MCF 10A (cell line): ENCODE results near the gene CRADD. TPM values are rescaled to one million over a fixed set of nuclear protein-coding genes. Genes with fewer than 3 reads are reported as not detected.

ENCODE experiments used
- BruUV-seq: library from RNA; stranded (reverse); fragments of 400-500 nt; replicated peaks from 2 replicates; lab custom pipeline; 2021; lab: Mats Ljungman, UMichigan
- CTCF ChIA-PET: fragments of 300-600 bp; sonication (Branson Sonifier 250); formaldehyde crosslinking; extraction: SDS; loops from one replicate; lab custom pipeline; 2021; ENCODE audit warnings: antibody characterized with exemption, inconsistent platforms; lab: Yijun Ruan, JAX
- POLR2A ChIA-PET: fragments of 300-600, 350-650 bp; sonication (Branson Sonifier 250); formaldehyde crosslinking; extraction: SDS; loops from one replicate; lab custom pipeline; 2020; ENCODE audit warnings: antibody characterized with exemption, inconsistent platforms; lab: Yijun Ruan, JAX
- DNase-seq: peaks from one replicate; pipeline ENCODE4 v3.0.0-alpha.2; 2018; ENCODE audit not compliant: unreplicated experiment
- H3K27ac Mint-ChIP-seq: one replicate; pipeline ENCODE4 v1.8.0; 2022; ENCODE audit warnings: mild to moderate bottlenecking, low read depth, mixed read lengths; ENCODE audit not compliant: unreplicated experiment
- H3K27me3 Mint-ChIP-seq: one replicate; pipeline ENCODE4 v1.8.0; 2022; ENCODE audit warnings: mixed read lengths; ENCODE audit not compliant: insufficient read depth, unreplicated experiment
- H3K36me3 Mint-ChIP-seq: one replicate; pipeline ENCODE4 v1.8.0; 2022; ENCODE audit warnings: mild to moderate bottlenecking, moderate library complexity, mixed read lengths; ENCODE audit not compliant: insufficient read depth, unreplicated experiment
- H3K4me1 Mint-ChIP-seq: one replicate; pipeline ENCODE4 v1.8.0; 2022; ENCODE audit warnings: mixed read lengths; ENCODE audit not compliant: insufficient read depth, unreplicated experiment
- H3K4me3 Mint-ChIP-seq: one replicate; pipeline ENCODE4 v1.8.0; 2022; ENCODE audit warnings: mild to moderate bottlenecking, moderate library complexity, mixed read lengths; ENCODE audit not compliant: unreplicated experiment
- H3K9me3 Mint-ChIP-seq: one replicate; pipeline ENCODE4 v1.8.0; 2022; ENCODE audit warnings: mixed read lengths; ENCODE audit not compliant: unreplicated experiment
- intact Hi-C: fragments of 100-400 bp; cut with micrococcal nuclease; formaldehyde crosslinking; loops from 2 replicates; pipeline ENCODE4 v1.14.1; 2022
- total RNA-seq: library from RNA; stranded (reverse); gene quantifications from 2 replicates; pipeline ENCODE4 v1.2.3, GENCODE V29; 2022
- TF ChIP-seq, protein P1 (sequence below): fragments of 200-600 bp; IDR thresholded peaks from one replicate; pipeline ENCODE4 v1.8.0; 2022; ENCODE audit warnings: antibody characterized with exemption, mild to moderate bottlenecking; ENCODE audit not compliant: unreplicated experiment

The CRADD gene
- total RNA-seq, 1 experiment from 2014 or later: 15.4 TPM

DNA sequence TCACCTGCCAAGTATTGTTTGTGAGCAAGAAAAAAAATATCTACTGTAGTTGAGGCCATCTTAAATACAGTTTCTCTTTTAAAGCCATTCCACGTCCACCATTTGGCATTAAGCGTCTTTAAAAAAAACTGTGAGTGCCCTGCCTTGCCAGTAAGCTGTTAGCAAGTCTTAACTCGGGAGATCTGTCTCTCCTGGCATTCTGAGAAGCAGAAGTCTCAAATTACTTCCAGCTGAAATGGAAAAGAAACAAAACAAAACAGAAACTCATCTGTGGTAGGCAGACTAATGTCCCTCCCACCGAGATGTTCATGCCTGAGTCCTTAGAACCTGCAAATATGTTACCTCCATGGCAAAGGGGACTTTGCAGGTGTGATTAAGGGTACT lies 126.2 kb downstream of the CRADD start:
- POLR2A ChIA-PET: interaction anchor here (0.6 to 6.5 kb wide), 10 partner anchors 8 to 298 kb away, joined by 3 to 49 read pairs (median 4); no protein-coding TSS in a partner anchor
- DNase-seq: peak; percentile 76
- Mint-ChIP-seq H3K4me3 (peak overlapping the region; percentile 25), H3K27ac (peak overlapping the region; percentile 91), H3K36me3 (no peaks in the 10 kb centered on the region), H3K4me1 (peaks cover 52% of the 10 kb centered on the region), H3K27me3 (no peaks in the 10 kb centered on the region), H3K9me3 (peaks cover 8% of the 10 kb centered on the region)
- intact Hi-C loops: no loop called here
- BruUV-seq: no TSS peak
- CTCF ChIA-PET: interaction anchor here (0.9 to 2.6 kb wide), 7 partner anchors 15 to 298 kb away, joined by 3 to 15 read pairs (median 4); no protein-coding TSS in a partner anchor
- TF ChIP-seq, protein P1, sequence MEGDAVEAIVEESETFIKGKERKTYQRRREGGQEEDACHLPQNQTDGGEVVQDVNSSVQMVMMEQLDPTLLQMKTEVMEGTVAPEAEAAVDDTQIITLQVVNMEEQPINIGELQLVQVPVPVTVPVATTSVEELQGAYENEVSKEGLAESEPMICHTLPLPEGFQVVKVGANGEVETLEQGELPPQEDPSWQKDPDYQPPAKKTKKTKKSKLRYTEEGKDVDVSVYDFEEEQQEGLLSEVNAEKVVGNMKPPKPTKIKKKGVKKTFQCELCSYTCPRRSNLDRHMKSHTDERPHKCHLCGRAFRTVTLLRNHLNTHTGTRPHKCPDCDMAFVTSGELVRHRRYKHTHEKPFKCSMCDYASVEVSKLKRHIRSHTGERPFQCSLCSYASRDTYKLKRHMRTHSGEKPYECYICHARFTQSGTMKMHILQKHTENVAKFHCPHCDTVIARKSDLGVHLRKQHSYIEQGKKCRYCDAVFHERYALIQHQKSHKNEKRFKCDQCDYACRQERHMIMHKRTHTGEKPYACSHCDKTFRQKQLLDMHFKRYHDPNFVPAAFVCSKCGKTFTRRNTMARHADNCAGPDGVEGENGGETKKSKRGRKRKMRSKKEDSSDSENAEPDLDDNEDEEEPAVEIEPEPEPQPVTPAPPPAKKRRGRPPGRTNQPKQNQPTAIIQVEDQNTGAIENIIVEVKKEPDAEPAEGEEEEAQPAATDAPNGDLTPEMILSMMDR: no peak

GRCh38 chr12:93804392-93805179 lies 127.4 kb downstream of the CRADD start:
- TF ChIP-seq, protein P1: no peak
- ChIA-PET POLR2A (interaction anchor here (0.5 to 6.5 kb wide), 10 partner anchors 10 to 296 kb away, joined by 3 to 49 read pairs (median 4); partner anchors contain the start of gene CRADD), CTCF (interaction anchor here (0.6 to 2.6 kb wide), 3 partner anchors 37 to 318 kb away, joined by 3 to 13 read pairs (median 9); no protein-coding TSS in a partner anchor)
- peaks cover 8% of the 10 kb centered on the region for H3K9me3 Mint-ChIP-seq
- no peak overlapping the region for H3K4me3 Mint-ChIP-seq
- H3K36me3 Mint-ChIP-seq: no peaks in the 10 kb centered on the region
- no peak for DNase-seq
- peak overlapping the region; percentile 91 for H3K27ac Mint-ChIP-seq
- no peaks in the 10 kb centered on the region for H3K27me3 Mint-ChIP-seq
- no TSS peak for BruUV-seq
- intact Hi-C loops: no loop called here
- peaks cover 48% of the 10 kb centered on the region for H3K4me1 Mint-ChIP-seq

DNA sequence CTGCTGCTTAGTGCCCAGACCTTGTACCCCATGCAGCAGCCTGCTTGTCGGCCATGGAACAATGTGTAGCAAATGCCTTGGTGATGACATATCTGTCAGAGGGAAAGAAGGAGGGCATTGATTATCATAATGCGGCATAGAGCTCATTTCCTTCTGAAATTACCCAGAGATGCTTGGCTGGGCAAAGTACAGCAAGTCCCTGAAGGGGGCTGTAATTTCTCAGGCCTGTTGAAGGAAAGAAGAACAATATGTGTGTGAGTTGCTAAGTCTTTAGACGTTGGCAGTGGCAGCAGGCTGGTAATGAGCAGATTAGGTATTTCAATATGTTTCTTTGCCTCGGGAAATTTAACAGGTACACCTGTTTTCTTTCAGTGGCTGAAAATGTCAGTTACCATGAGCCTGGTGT lies 128.6 kb downstream of the CRADD start:
- intact Hi-C loops: no loop called here
- H3K4me1 Mint-ChIP-seq: peaks cover 54% of the 10 kb centered on the region

More for the DNA sequence above, 128.6 kb downstream of the CRADD start:
- H3K27ac Mint-ChIP-seq: peak overlapping the region; percentile 23
- no peaks in the 10 kb centered on the region for H3K27me3 Mint-ChIP-seq
- no peak for DNase-seq
- H3K36me3 Mint-ChIP-seq: no peaks in the 10 kb centered on the region
- TF ChIP-seq, protein P1: no peak
- H3K9me3 Mint-ChIP-seq: peaks cover 8% of the 10 kb centered on the region
- ChIA-PET POLR2A (interaction anchor here (0.8 to 6.5 kb wide), 6 partner anchors 9 to 276 kb away, joined by 3 to 49 read pairs (median 4); no protein-coding TSS in a partner anchor), CTCF (interaction anchor here (0.6 kb wide), 2 partner anchors 20 to 251 kb away, joined by 3 read pairs; no protein-coding TSS in a partner anchor)
- BruUV-seq: no TSS peak
- H3K4me3 Mint-ChIP-seq: no peak overlapping the region
